GM12878 (cell line): ENCODE results near the gene VASH2.

Experiments
- CTCF ChIP-seq, 3 experiments: IDR thresholded peaks in 2 of 3; conservative IDR thresholded peaks in 1 of 3; 2 replicates each; pipeline ENCODE4 v1.5.1; 2011; ENCODE audit warnings: low read depth in 3 of 3, low read length in 3 of 3, mild to moderate bottlenecking in 3 of 3, control low read depth in 2 of 3, moderate library complexity in 2 of 3, inconsistent platforms in 1 of 3, mixed read lengths in 1 of 3; ENCODE audit not compliant: control insufficient read depth in 2 of 3, insufficient read depth in 1 of 3; ENCODE audit errors: extremely low read depth in 1 of 3
- CUX1 ChIP-seq: IDR thresholded peaks from 2 replicates; pipeline ENCODE4 v1.6.1; 2012; ENCODE audit warnings: improper control_type of control experiment, low read depth, low read length; ENCODE audit not compliant: insufficient replicate concordance
- EGR1 ChIP-seq, 2 experiments: IDR thresholded peaks; 1 replicate in 1 of 2; 2 replicates in 1 of 2; pipeline ENCODE4 v1.6.1; 2011 to 2012; ENCODE audit warnings: low read depth in 2 of 2, low read length in 2 of 2, borderline replicate concordance in 1 of 2, mild to moderate bottlenecking in 1 of 2, moderate library complexity in 1 of 2
- GABPA ChIP-seq: IDR thresholded peaks from 2 replicates; pipeline ENCODE4 v1.6.1; 2014; ENCODE audit warnings: antibody characterized with exemption, low read depth, mild to moderate bottlenecking, inconsistent platforms
- JUNB ChIP-seq: IDR thresholded peaks from 2 replicates; pipeline ENCODE4 v1.6.1; 2016; ENCODE audit warnings: antibody characterized with exemption, mild to moderate bottlenecking
- JUND ChIP-seq: IDR thresholded peaks from 2 replicates; pipeline ENCODE4 v1.6.1; 2012; ENCODE audit warnings: low read depth, mild to moderate bottlenecking, low read length, improper control_type of control experiment, moderate library complexity
- KDM1A ChIP-seq: fragments of 200-600 bp; sonication (generic); IDR thresholded peaks from 2 replicates; pipeline ENCODE4 v1.6.1; 2016; ENCODE audit warnings: borderline replicate concordance
- NRF1 ChIP-seq: conservative IDR thresholded peaks from 2 replicates; pipeline ENCODE4 v1.6.1; 2011; ENCODE audit warnings: mild to moderate bottlenecking, low read depth, low read length, improper control_type of control experiment
- POLR2A ChIP-seq: IDR thresholded peaks from 2 replicates; pipeline ENCODE4 v1.6.1; 2011; ENCODE audit warnings: low read depth, mild to moderate bottlenecking, low read length
- POLR2AphosphoS2 ChIP-seq: IDR thresholded peaks from 2 replicates; pipeline ENCODE4 v1.6.1; 2011; ENCODE audit warnings: low read depth, mild to moderate bottlenecking, low read length, improper control_type of control experiment, moderate library complexity
- REST ChIP-seq: IDR thresholded peaks from 2 replicates; pipeline ENCODE4 v1.6.1; 2012; ENCODE audit warnings: mild to moderate bottlenecking, low read depth, low read length
- SREBF2 ChIP-seq: IDR thresholded peaks from 2 replicates; pipeline ENCODE4 v1.6.1; 2012; ENCODE audit warnings: mild to moderate bottlenecking, low read length
- STAT1 ChIP-seq: fragments of 450-650 bp; conservative IDR thresholded peaks from 2 replicates; pipeline ENCODE4 v1.6.1; 2014; ENCODE audit warnings: antibody characterized with exemption, mild to moderate bottlenecking
- TAF1 ChIP-seq: IDR thresholded peaks from 2 replicates; pipeline ENCODE4 v1.6.1; 2011; ENCODE audit warnings: mild to moderate bottlenecking, low read depth, low read length, borderline replicate concordance

GRCh38 chr1:213034713-213035112 is 84.4 kb downstream of the VASH2 start:
- TF ChIP-seq POLR2A (no peak), JUNB (no peak), SREBF2 (no peak), CTCF (IDR thresholded peaks at IDR 0.05 in 2 of 3, conservative IDR thresholded peaks at IDR 0.05 in 1 of 3; ENCODE audit: control insufficient read depth in 2 of 3, extremely low read depth in 1 of 3, insufficient read depth in 1 of 3, low read depth in 3 of 3, low read length in 3 of 3) (no peak), REST (no peak), NRF1 (no peak), KDM1A (no peak), EGR1 (IDR thresholded peaks at IDR 0.05; ENCODE audit: borderline replicate concordance in 1 of 2, low read depth in 2 of 2, low read length in 2 of 2) (no peak), TAF1 (no peak), STAT1 (no peak), CUX1 (no peak), GABPA (no peak), JUND (no peak), POLR2AphosphoS2 (no peak)
